Fibroblast of mammary gland (primary cell): ENCODE results near the gene FKRP.
"Not testable (repeated sequence)": the region's sequence is repeated elsewhere in the genome, so short reads cannot be mapped to it uniquely, and the experiment has no call there.

Experiments
- DNase-seq: peaks from one replicate; pipeline ENCODE4 v3.0.0-alpha.2; 2010; ENCODE audit warnings: low read depth
- H3K4me3 ChIP-seq: 2 replicates; pipeline ENCODE4 v1.5.1; 2011; ENCODE audit warnings: low read depth, mild to moderate bottlenecking, low read length, moderate library complexity; ENCODE audit not compliant: control insufficient read depth
- CTCF ChIP-seq: conservative IDR thresholded peaks from 2 replicates; pipeline ENCODE4 v1.5.1; 2011; ENCODE audit warnings: low read depth, low read length, inconsistent platforms; ENCODE audit not compliant: control insufficient read depth, insufficient read depth

Gene FKRP

GRCh38 chr19:46772170-46773017 is 26.5 kb downstream of the FKRP start:
- DNase-seq: no peak
- no peak overlapping the region for H3K4me3 ChIP-seq
- no peak for TF ChIP-seq CTCF

GRCh38 chr19:46773018-46773399 is 27.2 kb downstream of the FKRP start:
- no peak for TF ChIP-seq CTCF
- DNase-seq: no peak
- H3K4me3 ChIP-seq: no peak overlapping the region

GRCh38 chr19:46775642-46776258 is 29.9 kb downstream of the FKRP start:
- TF ChIP-seq CTCF: no peak
- DNase-seq: no peak
- no peak overlapping the region for H3K4me3 ChIP-seq

GRCh38 chr19:46776927-46777911 is 31.4 kb downstream of the FKRP start:
- DNase-seq: no peak
- TF ChIP-seq CTCF: no peak
- no peak overlapping the region for H3K4me3 ChIP-seq

GRCh38 chr19:46777956-46778645 is 32.2 kb downstream of the FKRP start:
- not testable (repeated sequence) for DNase-seq, H3K4me3 ChIP-seq

- no peak overlapping the region for H3K4me3 ChIP-seq
- DNase-seq: no peak
- no peak for TF ChIP-seq CTCF
Observed at GRCh38 chr19:46782355-46783019, 36.6 kb downstream of the FKRP start.
